Smooth muscle cell (in vitro differentiated cells): ENCODE data around the gene EMID1. TPM values are rescaled to one million over a fixed set of nuclear protein-coding genes. Genes with fewer than 3 reads are reported as not detected.

Experiments used
- DNase-seq: peaks from one replicate; lab custom pipeline; 2025; ENCODE audit not compliant: unreplicated experiment; lab: John Stamatoyannopoulos, UW
- H2AFZ ChIP-seq: fragments of 200-600 bp; sonication (generic); 2 replicates; pipeline ENCODE4 v1.6.0; 2016; ENCODE audit warnings: antibody characterized with exemption, low read depth, mild to moderate bottlenecking
- H3F3A ChIP-seq: fragments of 200-600 bp; sonication (generic); 2 replicates; pipeline ENCODE4 v1.6.0; 2017; ENCODE audit warnings: antibody characterized with exemption, low read depth
- H3K27ac ChIP-seq: fragments of 200-600 bp; sonication (generic); 2 replicates; pipeline ENCODE4 v1.5.1; 2016; ENCODE audit warnings: low read depth, mild to moderate bottlenecking
- H3K27me3 ChIP-seq: fragments of 200-600 bp; sonication (generic); 2 replicates; pipeline ENCODE4 v1.6.1; 2016; ENCODE audit warnings: low read depth, mild to moderate bottlenecking
- H3K36me3 ChIP-seq: fragments of 200-600 bp; sonication (generic); 2 replicates; pipeline ENCODE4 v1.5.1; 2016; ENCODE audit warnings: low read depth
- H3K4me1 ChIP-seq: fragments of 200-600 bp; sonication (generic); 2 replicates; pipeline ENCODE4 v1.5.1; 2016; ENCODE audit warnings: low read depth
- H3K4me2 ChIP-seq: fragments of 200-600 bp; sonication (generic); 2 replicates; pipeline ENCODE4 v1.6.0; 2016; ENCODE audit warnings: mild to moderate bottlenecking
- H3K4me3 ChIP-seq: fragments of 200-600 bp; sonication (generic); 2 replicates; pipeline ENCODE4 v1.5.1; 2016; ENCODE audit warnings: mild to moderate bottlenecking
- H3K79me2 ChIP-seq: fragments of 200-600 bp; sonication (generic); 2 replicates; pipeline ENCODE4 v1.6.0; 2016; ENCODE audit warnings: low read depth, mild to moderate bottlenecking
- H3K9ac ChIP-seq: fragments of 200-600 bp; sonication (generic); 2 replicates; pipeline ENCODE4 v1.6.0; 2016; ENCODE audit warnings: low read depth
- H3K9me3 ChIP-seq: fragments of 200-600 bp; sonication (generic); replicated peaks from 2 replicates; pipeline ENCODE4 v1.5.1; 2016; ENCODE audit warnings: low read depth
- H4K20me1 ChIP-seq: fragments of 200-600 bp; sonication (generic); 2 replicates; pipeline ENCODE4 v1.6.0; 2016; ENCODE audit warnings: low read depth
- WGBS: methylation state at CpG from one replicate; pipeline ENCODE4 v1.1.7; 2016; ENCODE audit warnings: low lambda C conversion rate; 5-methylcytosine and 5-hydroxymethylcytosine counted together
- polyA plus RNA-seq: library from polyadenylated mRNA; unstranded; fragments of >200 nt; fragmentation: Nextera tagmentation; extraction: Ambion mirVana; gene quantifications from 2 replicates; pipeline ENCODE4 v1.2.1, GENCODE V29; 2016
- total RNA-seq: library from RNA; depleted of rRNA; stranded (reverse); fragments of >200 nt; gene quantifications from 2 replicates; pipeline ENCODE4 v1.2.3, GENCODE V29; 2014
- TF ChIP-seq, protein P1 (sequence below): fragments of 200-600 bp; sonication (generic); IDR thresholded peaks from 2 replicates; pipeline ENCODE4 v1.5.1; 2017; ENCODE audit warnings: borderline replicate concordance, mild to moderate bottlenecking, antibody characterized with exemption; ENCODE audit not compliant: insufficient read depth, poor library complexity, severe bottlenecking

EMID1 gene
- total and polyA plus RNA-seq, 2 experiments from 2014 or later, result 1.1 to 3.9 TPM

- Histone ChIP-seq H3K4me2 (no peak overlapping the region), H3K27ac (no peak overlapping the region), H4K20me1 (no peaks in the 10 kb centered on the region), H3K9me3 (no peaks in the 10 kb centered on the region), H3K36me3 (no peaks in the 10 kb centered on the region), H3K27me3 (peaks cover 5% of the 10 kb centered on the region), H3K4me3 (no peak overlapping the region), H2AFZ (no peak overlapping the region), H3K9ac (no peak overlapping the region), H3K79me2 (no peaks in the 10 kb centered on the region), H3F3A (no peaks in the 10 kb centered on the region), H3K4me1 (peaks cover 6% of the 10 kb centered on the region)
- TF ChIP-seq, protein P1, sequence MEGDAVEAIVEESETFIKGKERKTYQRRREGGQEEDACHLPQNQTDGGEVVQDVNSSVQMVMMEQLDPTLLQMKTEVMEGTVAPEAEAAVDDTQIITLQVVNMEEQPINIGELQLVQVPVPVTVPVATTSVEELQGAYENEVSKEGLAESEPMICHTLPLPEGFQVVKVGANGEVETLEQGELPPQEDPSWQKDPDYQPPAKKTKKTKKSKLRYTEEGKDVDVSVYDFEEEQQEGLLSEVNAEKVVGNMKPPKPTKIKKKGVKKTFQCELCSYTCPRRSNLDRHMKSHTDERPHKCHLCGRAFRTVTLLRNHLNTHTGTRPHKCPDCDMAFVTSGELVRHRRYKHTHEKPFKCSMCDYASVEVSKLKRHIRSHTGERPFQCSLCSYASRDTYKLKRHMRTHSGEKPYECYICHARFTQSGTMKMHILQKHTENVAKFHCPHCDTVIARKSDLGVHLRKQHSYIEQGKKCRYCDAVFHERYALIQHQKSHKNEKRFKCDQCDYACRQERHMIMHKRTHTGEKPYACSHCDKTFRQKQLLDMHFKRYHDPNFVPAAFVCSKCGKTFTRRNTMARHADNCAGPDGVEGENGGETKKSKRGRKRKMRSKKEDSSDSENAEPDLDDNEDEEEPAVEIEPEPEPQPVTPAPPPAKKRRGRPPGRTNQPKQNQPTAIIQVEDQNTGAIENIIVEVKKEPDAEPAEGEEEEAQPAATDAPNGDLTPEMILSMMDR, result no peak
- 94% methylated on average over 11 of the region's 11 CpGs for WGBS
- no peak for DNase-seq
Observed at GRCh38 chr22:29157759-29158535, 47.7 kb upstream of the EMID1 start.

DNA sequence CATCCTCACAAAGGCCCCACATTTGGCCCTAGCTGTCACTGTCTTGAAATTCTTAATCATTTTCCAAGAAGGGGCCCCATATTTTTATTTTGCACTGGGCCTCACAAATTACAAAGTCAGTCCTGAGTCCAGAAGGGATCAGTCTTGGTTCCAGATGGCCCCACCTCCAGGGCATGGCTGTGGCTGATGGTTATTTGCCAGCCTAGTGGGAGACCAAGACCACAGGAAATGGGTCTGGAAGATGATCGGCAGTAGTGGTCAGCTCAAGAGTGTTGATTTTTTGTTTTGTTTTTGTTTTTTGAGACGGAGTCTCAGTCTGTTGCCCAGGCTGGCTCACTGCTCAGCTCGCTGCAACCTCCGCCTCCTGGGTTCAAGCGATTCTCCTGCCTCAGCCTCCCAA is 47.1 kb upstream of the EMID1 start:
- no peaks in the 10 kb centered on the region for H3K9me3 ChIP-seq
- TF ChIP-seq, protein P1, result no peak

GRCh38 chr22:29163808-29164207 is 41.9 kb upstream of the EMID1 start:
- H2AFZ ChIP-seq, result no peak overlapping the region
- no peak for DNase-seq
- no peak overlapping the region for H3K27ac ChIP-seq
- H3K9ac ChIP-seq, result no peak overlapping the region
- TF ChIP-seq, protein P1, result no peak
- H3K4me1 ChIP-seq, result no peaks in the 10 kb centered on the region
- H3K9me3 ChIP-seq, result no peaks in the 10 kb centered on the region
- H3F3A ChIP-seq, result no peaks in the 10 kb centered on the region
- no peaks in the 10 kb centered on the region for H4K20me1 ChIP-seq
- no peak overlapping the region for H3K4me3 ChIP-seq
- peaks cover 5% of the 10 kb centered on the region for H3K27me3 ChIP-seq
- no peaks in the 10 kb centered on the region for H3K36me3 ChIP-seq
- WGBS, result 97% methylated on average over 13 of the region's 13 CpGs
- H3K4me2 ChIP-seq, result no peak overlapping the region
- no peaks in the 10 kb centered on the region for H3K79me2 ChIP-seq

More for the DNA sequence above, 47.1 kb upstream of the EMID1 start:
- Histone ChIP-seq H3F3A (no peaks in the 10 kb centered on the region), H3K27me3 (peaks cover 5% of the 10 kb centered on the region), H3K79me2 (no peaks in the 10 kb centered on the region), H3K9ac (no peak overlapping the region), H3K4me3 (no peak overlapping the region), H3K4me2 (no peak overlapping the region), H3K36me3 (no peaks in the 10 kb centered on the region), H3K27ac (no peak overlapping the region), H4K20me1 (no peaks in the 10 kb centered on the region), H2AFZ (no peak overlapping the region), H3K4me1 (peaks cover 5% of the 10 kb centered on the region)
- DNase-seq, result no peak
- WGBS, result 91% methylated on average over 5 of the region's 5 CpGs
